HCT116 (cell line): ENCODE results near the gene EXOC5. TPM values are rescaled to one million over a fixed set of nuclear protein-coding genes. Genes with fewer than 3 reads are reported as not detected.

ENCODE experiments used
- ATAC-seq: fragments of 200-7000 bp; cut with Tn5 transposase; 2 replicates; pipeline ENCODE4 v1.9.1; 2020; ENCODE audit warnings: mild to moderate bottlenecking, moderate library complexity
- BruUV-seq: library from RNA; stranded (reverse); fragments of 400-500 nt; replicated peaks from 2 replicates; lab custom pipeline; 2021; lab: Mats Ljungman, UMichigan
- CTCF ChIA-PET: fragments of 300-600 bp; sonication (Branson Sonifier 250); formaldehyde crosslinking; loops from one replicate; lab custom pipeline; 2021; ENCODE audit warnings: antibody characterized with exemption; lab: Charles Lee
- POLR2A ChIA-PET: fragments of 300-600, 350-600 bp; sonication (Branson Sonifier 250); formaldehyde crosslinking; loops from one replicate; lab custom pipeline; 2021; ENCODE audit warnings: antibody characterized with exemption; lab: Charles Lee
- RAD21 ChIA-PET, 2 experiments: fragments of 300-600 bp; sonication (Branson Sonifier 250); formaldehyde crosslinking; loops; one replicate each; lab custom pipeline; 2023; ENCODE audit warnings: low total read pairs in 2 of 2; ENCODE audit not compliant: uncharacterized antibody in 2 of 2, unreplicated experiment in 2 of 2, low non-redundant PET in 1 of 2; lab: Charles Lee
- DNase-seq: peaks from one replicate; pipeline ENCODE4 v3.0.0-alpha.2; 2010; ENCODE audit warnings: low read depth, low spot score
- H2AFZ ChIP-seq: fragments of 200-600 bp; shearing (Covaris generic), sonication (generic); 2 replicates; pipeline ENCODE4 v1.6.1; 2017; ENCODE audit warnings: low read depth, mixed run types, mixed read lengths, antibody characterized with exemption, low read length; ENCODE audit not compliant: poor library complexity, severe bottlenecking
- H3K27ac ChIP-seq: 2 replicates; pipeline ENCODE4 v1.5.1; 2012; ENCODE audit warnings: low read depth, low read length
- H3K27me3 ChIP-seq: fragments of 200-600 bp; sonication (generic); 2 replicates; pipeline ENCODE4 v1.6.1; 2016; ENCODE audit warnings: mixed run types, low read length, mixed read lengths; ENCODE audit not compliant: insufficient read depth
- H3K36me3 ChIP-seq, 2 experiments: fragments of 200-500 bp in 1 of 2; fragments of 200-600 bp in 1 of 2; sonication (Bioruptor generic) in 1 of 2; sonication (generic) in 1 of 2; 2 replicates each; pipeline versions ENCODE4 v1.5.1 to v1.6.1; 2014 to 2016; ENCODE audit warnings: low read length in 2 of 2, inconsistent platforms in 1 of 2, mixed read lengths in 1 of 2, mixed run types in 1 of 2; ENCODE audit not compliant: insufficient read depth in 2 of 2, control insufficient read depth in 1 of 2
- H3K4me1 ChIP-seq, 2 experiments: fragments of 200-600 bp in 1 of 2; sonication (generic) in 1 of 2; 2 replicates each; pipeline versions ENCODE4 v1.5.1 to v1.6.1; 2012 to 2017; ENCODE audit warnings: low read length in 2 of 2, inconsistent platforms in 1 of 2, mild to moderate bottlenecking in 1 of 2, mixed read lengths in 1 of 2, mixed run types in 1 of 2, moderate library complexity in 1 of 2; ENCODE audit not compliant: insufficient read depth in 2 of 2, control insufficient read depth in 1 of 2
- H3K4me2 ChIP-seq: fragments of 200-600 bp; sonication (generic); 2 replicates; pipeline ENCODE4 v1.6.1; 2017; ENCODE audit warnings: mixed run types, low read length, mixed read lengths
- H3K4me3 ChIP-seq, 2 experiments: fragments of 200-600 bp in 1 of 2; sonication (generic) in 1 of 2; replicated peaks in 1 of 2; 2 replicates each; pipeline ENCODE4 v1.5.1; 2011 to 2016; ENCODE audit warnings: low read length in 2 of 2, control low read depth in 1 of 2, low read depth in 1 of 2, mild to moderate bottlenecking in 1 of 2, mixed read lengths in 1 of 2, mixed run types in 1 of 2
- H3K79me2 ChIP-seq: fragments of 200-600 bp; sonication (generic); 2 replicates; pipeline ENCODE4 v1.6.1; 2017; ENCODE audit warnings: mild to moderate bottlenecking, mixed run types, low read length, moderate library complexity, mixed read lengths; ENCODE audit not compliant: insufficient read depth
- H3K9ac ChIP-seq: fragments of 200-600 bp; sonication (generic); 2 replicates; pipeline ENCODE4 v1.6.1; 2016; ENCODE audit warnings: low read length, mixed read lengths
- H3K9me2 ChIP-seq: fragments of 200-600 bp; sonication (generic), shearing (Covaris generic); 2 replicates; pipeline ENCODE4 v1.6.1; 2017; ENCODE audit warnings: mixed run types, mild to moderate bottlenecking, moderate library complexity; ENCODE audit not compliant: insufficient read depth
- H3K9me3 ChIP-seq, 2 experiments: fragments of 200-500 bp in 1 of 2; fragments of 200-600 bp in 1 of 2; sonication (Bioruptor generic) in 1 of 2; sonication (generic) in 1 of 2; 2 replicates each; pipeline ENCODE4 v1.6.1; 2014 to 2017; ENCODE audit warnings: low read length in 2 of 2, mixed read lengths in 2 of 2, inconsistent platforms in 1 of 2, low read depth in 1 of 2, mild to moderate bottlenecking in 1 of 2, mixed run types in 1 of 2, moderate library complexity in 1 of 2; ENCODE audit not compliant: control insufficient read depth in 1 of 2, insufficient read depth in 1 of 2
- H4K20me1 ChIP-seq: fragments of 200-600 bp; sonication (generic), shearing (Covaris generic); 2 replicates; pipeline ENCODE4 v1.6.1; 2017; ENCODE audit warnings: mixed run types, mild to moderate bottlenecking, moderate library complexity; ENCODE audit not compliant: insufficient read depth
- ELF1 ChIP-seq: IDR thresholded peaks from 2 replicates; pipeline ENCODE4 v1.6.1; 2012; ENCODE audit warnings: low read depth, borderline replicate concordance
- YY1 ChIP-seq: IDR thresholded peaks from 2 replicates; pipeline ENCODE4 v1.6.1; 2011; ENCODE audit warnings: low read length, low read depth, moderate library complexity, mild to moderate bottlenecking; ENCODE audit not compliant: insufficient replicate concordance; ENCODE audit errors: extremely low read depth
- ZNF274 ChIP-seq: fragments of 200-500 bp; sonication (Bioruptor generic); IDR thresholded peaks from 2 replicates; pipeline ENCODE4 v1.6.1; 2014; ENCODE audit warnings: mild to moderate bottlenecking, low read depth, low read length, inconsistent platforms
- intact Hi-C: fragments of 100-400 bp; cut with micrococcal nuclease; formaldehyde crosslinking; loops from 2 replicates; pipeline ENCODE4 v1.10.0; 2022
- total RNA-seq: library from RNA; stranded (reverse); gene quantifications from one replicate; pipeline ENCODE4 v1.2.1, GENCODE V29; 2021; ENCODE audit not compliant: unreplicated experiment
- TF ChIP-seq, protein P1 (sequence below): IDR thresholded peaks from 2 replicates; pipeline ENCODE4 v1.6.1; 2012; ENCODE audit warnings: low read depth
- TF ChIP-seq, protein P2 (sequence below), 3 experiments: fragments of 200-600 bp in 1 of 3; sonication (generic) in 1 of 3; IDR thresholded peaks in 2 of 3; conservative IDR thresholded peaks in 1 of 3; 2 replicates each; pipeline ENCODE4 v1.5.1; 2012 to 2017; ENCODE audit warnings: low read depth in 2 of 3, low read length in 2 of 3, antibody characterized with exemption in 1 of 3, borderline replicate concordance in 1 of 3, control low read depth in 1 of 3, mild to moderate bottlenecking in 1 of 3, mixed read lengths in 1 of 3, mixed run types in 1 of 3, moderate library complexity in 1 of 3; ENCODE audit not compliant: insufficient read depth in 1 of 3

The EXOC5 gene
- total RNA-seq, 1 experiment from 2014 or later = 54.2 TPM

DNA sequence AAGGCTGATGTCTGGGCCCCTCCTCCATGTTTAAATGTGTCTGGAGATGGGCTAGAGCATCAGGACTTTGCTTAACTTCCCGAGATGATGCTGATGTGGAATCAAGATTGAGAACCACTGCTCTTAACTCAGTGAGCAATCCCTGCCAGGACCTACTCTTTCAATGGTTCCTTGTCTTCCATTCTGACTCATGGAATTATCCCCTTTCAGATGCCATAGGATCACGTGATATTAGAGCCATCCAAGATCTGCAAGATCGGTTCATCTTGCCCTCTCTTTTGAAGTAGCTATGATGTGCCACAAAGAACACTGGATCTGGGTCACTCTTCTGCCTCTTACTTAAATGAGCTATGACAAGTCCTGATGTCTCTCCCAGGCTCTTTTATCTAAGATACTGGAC is 96.8 kb downstream of the EXOC5 start:
- no peaks in the 10 kb centered on the region for H3K79me2 ChIP-seq
- intact Hi-C loops = loop anchor here (10.0 kb wide), 1 partner anchor 227 kb away; no protein-coding TSS in a partner anchor
- no peak for ATAC-seq
- H3K9ac ChIP-seq = no peak overlapping the region
- BruUV-seq = no TSS peak
- no peak overlapping the region for H3K4me3 ChIP-seq
- no peak overlapping the region for H3K27ac ChIP-seq
- no peak overlapping the region for H2AFZ ChIP-seq
- H4K20me1 ChIP-seq = no peaks in the 10 kb centered on the region
- TF ChIP-seq YY1 = no peak
- no peak for TF ChIP-seq ELF1
- TF ChIP-seq, protein P1, sequence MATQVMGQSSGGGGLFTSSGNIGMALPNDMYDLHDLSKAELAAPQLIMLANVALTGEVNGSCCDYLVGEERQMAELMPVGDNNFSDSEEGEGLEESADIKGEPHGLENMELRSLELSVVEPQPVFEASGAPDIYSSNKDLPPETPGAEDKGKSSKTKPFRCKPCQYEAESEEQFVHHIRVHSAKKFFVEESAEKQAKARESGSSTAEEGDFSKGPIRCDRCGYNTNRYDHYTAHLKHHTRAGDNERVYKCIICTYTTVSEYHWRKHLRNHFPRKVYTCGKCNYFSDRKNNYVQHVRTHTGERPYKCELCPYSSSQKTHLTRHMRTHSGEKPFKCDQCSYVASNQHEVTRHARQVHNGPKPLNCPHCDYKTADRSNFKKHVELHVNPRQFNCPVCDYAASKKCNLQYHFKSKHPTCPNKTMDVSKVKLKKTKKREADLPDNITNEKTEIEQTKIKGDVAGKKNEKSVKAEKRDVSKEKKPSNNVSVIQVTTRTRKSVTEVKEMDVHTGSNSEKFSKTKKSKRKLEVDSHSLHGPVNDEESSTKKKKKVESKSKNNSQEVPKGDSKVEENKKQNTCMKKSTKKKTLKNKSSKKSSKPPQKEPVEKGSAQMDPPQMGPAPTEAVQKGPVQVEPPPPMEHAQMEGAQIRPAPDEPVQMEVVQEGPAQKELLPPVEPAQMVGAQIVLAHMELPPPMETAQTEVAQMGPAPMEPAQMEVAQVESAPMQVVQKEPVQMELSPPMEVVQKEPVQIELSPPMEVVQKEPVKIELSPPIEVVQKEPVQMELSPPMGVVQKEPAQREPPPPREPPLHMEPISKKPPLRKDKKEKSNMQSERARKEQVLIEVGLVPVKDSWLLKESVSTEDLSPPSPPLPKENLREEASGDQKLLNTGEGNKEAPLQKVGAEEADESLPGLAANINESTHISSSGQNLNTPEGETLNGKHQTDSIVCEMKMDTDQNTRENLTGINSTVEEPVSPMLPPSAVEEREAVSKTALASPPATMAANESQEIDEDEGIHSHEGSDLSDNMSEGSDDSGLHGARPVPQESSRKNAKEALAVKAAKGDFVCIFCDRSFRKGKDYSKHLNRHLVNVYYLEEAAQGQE = no peak
- TF ChIP-seq, protein P2, sequence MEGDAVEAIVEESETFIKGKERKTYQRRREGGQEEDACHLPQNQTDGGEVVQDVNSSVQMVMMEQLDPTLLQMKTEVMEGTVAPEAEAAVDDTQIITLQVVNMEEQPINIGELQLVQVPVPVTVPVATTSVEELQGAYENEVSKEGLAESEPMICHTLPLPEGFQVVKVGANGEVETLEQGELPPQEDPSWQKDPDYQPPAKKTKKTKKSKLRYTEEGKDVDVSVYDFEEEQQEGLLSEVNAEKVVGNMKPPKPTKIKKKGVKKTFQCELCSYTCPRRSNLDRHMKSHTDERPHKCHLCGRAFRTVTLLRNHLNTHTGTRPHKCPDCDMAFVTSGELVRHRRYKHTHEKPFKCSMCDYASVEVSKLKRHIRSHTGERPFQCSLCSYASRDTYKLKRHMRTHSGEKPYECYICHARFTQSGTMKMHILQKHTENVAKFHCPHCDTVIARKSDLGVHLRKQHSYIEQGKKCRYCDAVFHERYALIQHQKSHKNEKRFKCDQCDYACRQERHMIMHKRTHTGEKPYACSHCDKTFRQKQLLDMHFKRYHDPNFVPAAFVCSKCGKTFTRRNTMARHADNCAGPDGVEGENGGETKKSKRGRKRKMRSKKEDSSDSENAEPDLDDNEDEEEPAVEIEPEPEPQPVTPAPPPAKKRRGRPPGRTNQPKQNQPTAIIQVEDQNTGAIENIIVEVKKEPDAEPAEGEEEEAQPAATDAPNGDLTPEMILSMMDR (IDR thresholded peaks at IDR 0.05 in 2 of 3, conservative IDR thresholded peaks at IDR 0.05 in 1 of 3; ENCODE audit: borderline replicate concordance in 1 of 3, insufficient read depth in 1 of 3, low read depth in 2 of 3, low read length in 2 of 3) = no peak
- no peak for TF ChIP-seq ZNF274
- ChIA-PET POLR2A (no interaction called here), RAD21 (no interaction called here), CTCF (no interaction called here)
- no peak for DNase-seq
- H3K9me2 ChIP-seq = no peaks in the 10 kb centered on the region
- H3K9me3 ChIP-seq = no peaks in the 10 kb centered on the region
- no peak overlapping the region for H3K4me2 ChIP-seq
- no peaks in the 10 kb centered on the region for H3K4me1 ChIP-seq
- no peaks in the 10 kb centered on the region for H3K36me3 ChIP-seq
- H3K27me3 ChIP-seq = 0 out of 2 replicates have a peak, but pooled peaks cover 6% of the 10 kb centered on the region
